Activated naive CD4-positive, alpha-beta T cell treated with anti-CD3 and anti-CD28 coated beads, Interleukin-2, amount 50 U/mL, for 16 hours (primary cell): ENCODE data around the gene ZNF438.

Experiments
- DNase-seq: peaks from one replicate; pipeline ENCODE4 v3.0.0-alpha.2; 2020

ZNF438 gene

DNA sequence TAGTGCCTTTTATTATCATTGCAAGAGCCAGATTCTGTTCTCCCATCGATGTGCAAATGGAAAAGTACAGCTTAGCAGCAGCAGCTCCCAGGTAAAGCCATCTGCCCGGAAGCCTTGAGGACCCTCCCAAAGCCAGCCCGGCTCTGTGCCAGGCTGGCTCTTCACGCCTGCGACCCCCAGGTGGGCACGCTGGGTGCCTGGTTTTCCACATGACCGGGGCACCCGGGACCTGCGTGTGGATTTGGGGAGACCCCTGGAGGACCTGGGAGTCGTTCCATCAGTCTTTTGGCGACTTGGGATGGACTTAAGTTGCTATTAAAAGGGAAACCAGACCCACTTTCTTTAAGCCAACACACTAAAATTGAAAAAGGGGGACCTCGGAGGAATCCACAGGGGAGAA lies 196.5 kb downstream of the ZNF438 start:
- DNase-seq = no peak

DNA sequence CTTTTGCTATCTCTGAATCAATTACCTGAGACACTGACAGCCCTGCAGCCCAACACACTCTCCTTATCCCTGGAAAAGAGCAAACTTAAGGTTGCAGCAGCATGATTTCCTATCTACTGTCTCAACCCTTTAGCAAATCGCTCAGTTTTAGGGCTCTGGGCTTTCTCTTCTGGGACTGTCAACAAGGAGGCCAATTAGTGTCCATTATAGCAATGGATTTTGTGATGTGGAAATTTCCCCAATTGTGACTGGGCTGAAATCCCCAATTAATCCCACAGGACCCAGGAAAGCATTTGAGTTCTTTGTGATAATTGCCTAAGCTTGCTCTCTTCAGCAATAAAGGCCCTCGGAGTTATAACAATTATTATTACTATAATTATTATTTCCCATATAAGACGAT lies 197.0 kb downstream of the ZNF438 start:
- DNase-seq = no peak

GRCh38 chr10:30834153-30834552 lies 197.5 kb downstream of the ZNF438 start:
- DNase-seq = no peak

DNA sequence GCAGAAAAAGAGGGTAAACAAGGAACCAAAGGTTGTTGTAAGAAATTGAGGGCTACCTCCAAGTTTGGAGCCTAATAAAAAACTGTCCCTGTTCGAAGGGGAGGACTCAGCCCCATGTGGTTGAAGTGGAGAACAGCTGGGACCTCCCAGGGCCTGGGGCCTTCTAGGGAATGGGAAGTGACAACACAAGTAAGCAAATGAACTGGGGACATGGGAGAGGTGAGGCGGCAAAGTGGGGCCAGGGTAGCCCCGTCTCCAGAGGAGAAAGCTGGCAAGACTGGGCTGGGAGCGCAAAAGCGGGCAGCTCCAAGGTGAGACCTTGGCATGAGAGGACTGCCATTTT lies 198.1 kb downstream of the ZNF438 start:
- no peak for DNase-seq

GRCh38 chr10:30832749-30833627 lies 198.7 kb downstream of the ZNF438 start:
- no peak for DNase-seq

DNA sequence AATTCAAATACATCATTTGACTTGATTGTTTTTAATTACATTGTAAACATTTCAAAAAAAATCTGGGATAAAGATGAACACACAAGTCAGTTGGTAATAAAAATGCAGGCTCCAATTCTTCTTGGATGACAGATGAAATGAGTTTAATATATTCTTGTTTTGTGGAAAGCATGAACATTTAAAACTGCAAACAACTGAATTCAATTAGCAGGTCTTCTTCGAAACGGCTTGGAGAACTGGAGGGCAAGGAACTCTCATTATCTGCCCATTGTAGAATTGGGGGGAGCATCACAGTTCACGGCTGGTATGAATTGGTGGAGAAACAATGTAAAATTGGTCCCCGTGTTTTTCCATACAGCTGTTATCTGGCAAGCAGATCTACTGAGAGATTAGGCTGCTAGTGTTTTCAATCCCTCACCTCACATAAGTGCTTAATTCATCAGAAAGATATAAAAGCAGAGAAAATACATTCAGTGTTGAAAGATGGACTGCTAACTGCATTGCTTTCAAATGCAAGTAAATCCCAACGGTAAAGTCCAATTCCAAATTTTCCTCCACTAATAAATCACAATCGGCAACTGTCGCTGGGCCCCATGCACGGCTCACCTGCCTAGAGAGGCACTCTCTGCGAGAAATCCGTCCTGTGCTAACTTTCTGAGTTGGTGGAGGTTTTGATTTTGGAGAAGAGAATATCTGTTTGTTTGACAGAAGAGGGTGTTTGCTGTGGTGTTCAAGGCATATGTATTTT lies 199.5 kb downstream of the ZNF438 start:
- no peak for DNase-seq

- no peak for DNase-seq
These were observed 200.2 kb downstream of the ZNF438 start for GRCh38 chr10:30831426-30831825.

DNA sequence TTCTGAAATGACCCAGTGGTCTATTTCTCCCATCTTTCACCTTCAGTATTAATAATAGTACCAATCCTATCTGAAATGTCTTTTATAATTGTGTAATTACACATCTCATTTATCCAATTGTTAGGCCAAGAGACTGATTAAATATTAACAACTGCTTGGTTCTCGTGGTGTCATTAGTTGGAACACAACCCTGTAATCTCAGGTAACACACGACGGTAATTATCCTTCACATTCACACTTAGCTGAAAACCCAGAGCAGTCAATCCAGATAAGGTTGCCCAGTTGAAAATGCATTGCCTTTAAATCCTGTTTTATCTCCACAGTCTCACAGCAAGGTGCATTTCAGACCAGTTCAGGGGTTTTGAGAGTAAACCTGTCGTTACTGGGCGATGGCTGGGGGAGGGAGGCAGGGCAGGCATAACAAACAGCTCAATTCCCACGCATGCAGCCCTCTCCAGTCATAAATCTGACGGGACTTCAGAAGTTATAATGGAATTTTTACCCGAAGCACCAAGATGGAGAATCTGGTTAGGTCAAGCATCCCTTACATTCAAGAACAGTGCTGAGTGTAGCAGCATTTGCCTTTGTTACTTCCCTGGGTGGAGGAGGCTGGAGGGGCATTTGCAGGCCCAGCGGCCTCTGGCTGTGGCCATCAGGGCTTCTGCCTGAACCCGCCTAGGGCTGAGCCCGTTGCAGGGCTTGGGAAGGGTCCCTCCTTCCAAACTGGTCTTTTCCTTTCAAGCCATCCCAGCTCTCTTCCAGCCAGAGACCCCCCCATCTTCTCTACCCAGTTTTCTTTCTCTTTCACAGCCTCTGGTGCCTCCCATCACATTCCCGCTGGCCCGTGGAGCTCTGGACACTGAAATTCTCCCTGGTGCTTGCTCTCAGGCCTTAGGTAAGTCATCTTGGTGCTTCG lies 201.1 kb downstream of the ZNF438 start:
- DNase-seq = no peak

- no peak for DNase-seq
These were observed 201.8 kb downstream of the ZNF438 start for GRCh38 chr10:30829901-30830300.

DNA sequence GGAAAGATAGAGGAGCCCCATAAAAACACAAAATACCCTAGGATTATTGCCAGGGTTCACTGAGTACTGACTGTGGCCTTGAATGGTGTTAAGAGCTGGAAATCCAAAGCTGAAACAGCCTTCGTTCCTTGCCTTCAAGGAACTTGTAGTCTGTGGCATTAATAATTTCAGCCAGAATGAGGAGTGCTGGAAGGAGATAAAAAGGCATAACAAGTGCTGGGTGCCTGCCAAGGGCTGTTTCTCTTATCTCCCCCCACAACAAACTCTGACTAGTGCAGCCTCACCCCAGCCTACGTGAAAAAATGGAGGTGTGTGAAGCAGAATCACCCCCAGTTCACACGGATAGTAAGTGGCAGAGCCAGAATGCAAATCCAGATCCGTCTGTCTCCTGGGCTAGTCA lies 203.0 kb downstream of the ZNF438 start:
- no peak for DNase-seq

DNA sequence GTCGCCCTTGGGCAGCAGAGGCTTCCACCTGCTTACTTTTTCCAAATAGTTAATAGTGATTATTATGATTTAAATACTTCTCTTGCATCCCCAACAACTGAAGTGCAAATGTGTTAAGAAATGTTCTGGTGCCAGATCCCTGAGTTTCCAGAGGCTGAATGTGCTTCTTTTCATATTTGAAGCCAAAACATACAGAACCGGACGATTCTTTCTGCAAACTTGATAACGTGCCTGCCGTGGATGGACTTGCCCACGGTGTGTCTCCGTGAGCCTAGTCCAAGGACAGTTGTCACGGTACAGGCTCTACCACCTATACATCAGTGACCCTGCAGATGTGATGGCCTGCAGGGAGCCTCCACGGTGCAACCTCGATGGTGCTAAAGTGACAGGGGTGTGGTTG lies 203.5 kb downstream of the ZNF438 start:
- DNase-seq = no peak

DNA sequence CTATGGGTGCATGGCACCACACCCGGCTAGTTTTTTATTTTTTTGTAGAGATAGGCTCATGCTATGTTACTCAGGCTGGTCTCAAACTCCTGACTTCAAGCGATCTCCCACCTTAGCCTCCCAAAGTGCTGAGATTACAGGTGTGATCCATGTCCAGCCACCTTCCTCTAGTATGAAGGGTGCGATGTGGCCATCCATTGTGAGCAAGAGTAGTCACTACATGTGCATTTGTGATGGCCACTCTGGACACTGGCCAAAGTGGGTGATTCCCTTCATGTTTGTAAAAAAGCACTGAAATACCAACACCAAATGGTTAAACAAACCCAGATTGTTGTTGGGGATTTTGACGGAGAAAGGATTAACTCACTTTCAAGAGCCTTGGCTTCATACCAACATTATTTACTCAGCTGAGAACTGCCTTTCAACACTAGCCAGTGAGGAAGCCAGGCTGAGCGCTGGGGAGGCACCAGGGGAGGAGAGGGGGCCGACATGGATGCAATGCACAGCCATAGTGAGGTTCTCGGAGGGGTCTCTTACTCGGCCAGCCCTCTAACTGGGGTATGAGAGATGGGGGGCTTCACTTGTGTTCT lies 204.0 kb downstream of the ZNF438 start:
- DNase-seq = no peak

DNA sequence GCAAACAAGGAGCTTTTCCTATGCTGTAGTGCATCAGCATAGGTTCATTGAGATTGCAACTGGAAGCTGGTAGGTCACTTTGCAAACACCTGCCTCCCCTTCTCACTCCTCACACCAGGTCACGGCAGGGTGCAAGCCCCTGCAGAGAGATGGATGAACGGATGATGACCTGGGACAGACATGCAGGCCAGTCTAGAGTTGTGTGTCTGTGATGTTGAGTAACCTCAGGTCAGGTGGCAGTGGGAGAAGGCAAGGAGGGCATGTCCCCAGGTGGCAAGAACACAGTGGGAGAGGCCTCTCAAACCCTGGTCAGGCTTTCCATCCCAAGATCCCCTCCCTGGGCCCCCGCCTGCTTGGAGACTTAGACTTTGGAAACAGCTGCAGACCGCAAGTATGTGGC lies 205.0 kb downstream of the ZNF438 start:
- DNase-seq = no peak

GRCh38 chr10:30825495-30825894 lies 206.2 kb downstream of the ZNF438 start:
- no peak for DNase-seq

DNA sequence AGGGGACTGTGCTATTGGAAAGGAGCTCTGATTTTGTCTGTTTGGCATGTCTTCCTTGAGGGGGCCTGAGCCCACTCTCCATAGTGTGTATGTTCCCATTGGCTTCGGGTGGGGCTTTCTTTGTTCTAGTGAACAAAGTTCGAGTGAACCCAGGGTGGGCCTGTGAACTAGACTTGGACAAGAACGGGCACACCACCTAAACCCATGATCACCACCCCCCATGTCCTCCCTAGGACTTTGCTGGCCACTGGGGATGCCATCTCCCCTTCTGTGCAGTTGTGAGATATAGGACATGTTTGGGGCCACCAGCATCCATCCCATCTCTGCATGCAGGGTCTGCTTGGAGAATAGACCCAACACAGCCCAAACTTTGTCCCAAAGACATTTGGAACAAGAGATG lies 206.6 kb downstream of the ZNF438 start:
- DNase-seq = no peak

DNA sequence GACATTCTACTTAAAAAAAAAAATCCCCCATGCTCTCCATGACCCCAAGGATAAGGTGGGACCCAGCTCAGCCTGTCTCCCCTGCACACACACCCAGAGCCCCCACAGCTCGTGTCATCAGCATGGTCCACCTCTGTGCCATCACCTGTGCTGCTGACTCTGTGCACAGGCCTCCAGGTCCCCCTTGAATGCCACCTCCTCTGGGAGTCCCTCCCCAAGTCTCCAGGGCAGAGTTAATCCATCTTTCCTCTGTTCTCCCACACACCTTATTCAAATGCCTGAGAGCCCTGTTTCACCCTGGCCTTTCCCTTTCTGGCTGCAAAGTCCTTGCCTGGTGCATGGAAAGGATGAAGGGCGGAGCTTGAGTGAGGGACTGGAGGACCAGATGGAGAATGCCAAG lies 208.0 kb downstream of the ZNF438 start:
- no peak for DNase-seq

DNA sequence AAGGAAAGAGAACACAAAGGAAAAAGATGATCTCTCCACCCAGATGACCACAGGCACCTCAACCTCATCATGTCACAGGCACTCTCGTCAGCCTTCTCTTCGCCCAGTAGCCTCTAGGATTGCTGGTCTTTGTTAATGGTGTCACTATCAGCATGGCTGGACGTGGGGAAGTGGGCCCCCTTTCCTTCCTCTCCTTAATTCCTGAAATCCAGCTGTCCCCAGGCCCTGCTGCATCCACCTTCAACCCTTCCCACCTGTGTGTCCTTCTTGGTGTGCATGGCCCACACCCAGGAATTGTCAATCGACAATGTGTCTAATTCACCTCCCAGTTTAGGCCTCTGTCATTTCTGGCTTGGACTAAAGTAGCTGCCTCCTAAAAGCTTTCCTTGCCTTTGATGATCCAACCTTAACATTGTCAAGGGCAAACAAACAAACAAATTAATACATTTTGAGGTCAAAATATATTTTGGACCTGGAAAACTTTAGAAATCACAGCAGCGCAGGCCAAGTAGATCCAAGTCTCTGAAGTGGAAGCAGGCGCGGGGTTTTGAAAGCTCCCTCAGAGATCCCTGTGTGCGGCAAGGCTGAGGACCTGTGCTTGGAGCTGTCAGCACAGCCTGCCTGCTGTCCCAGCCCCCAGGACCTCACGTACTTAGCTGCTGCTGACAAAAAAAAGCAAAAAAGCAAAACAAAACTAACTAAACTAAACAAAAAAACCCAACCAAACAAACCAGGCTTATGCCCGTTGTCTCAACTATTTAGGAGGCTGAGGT lies 208.8 kb downstream of the ZNF438 start:
- DNase-seq = no peak

DNA sequence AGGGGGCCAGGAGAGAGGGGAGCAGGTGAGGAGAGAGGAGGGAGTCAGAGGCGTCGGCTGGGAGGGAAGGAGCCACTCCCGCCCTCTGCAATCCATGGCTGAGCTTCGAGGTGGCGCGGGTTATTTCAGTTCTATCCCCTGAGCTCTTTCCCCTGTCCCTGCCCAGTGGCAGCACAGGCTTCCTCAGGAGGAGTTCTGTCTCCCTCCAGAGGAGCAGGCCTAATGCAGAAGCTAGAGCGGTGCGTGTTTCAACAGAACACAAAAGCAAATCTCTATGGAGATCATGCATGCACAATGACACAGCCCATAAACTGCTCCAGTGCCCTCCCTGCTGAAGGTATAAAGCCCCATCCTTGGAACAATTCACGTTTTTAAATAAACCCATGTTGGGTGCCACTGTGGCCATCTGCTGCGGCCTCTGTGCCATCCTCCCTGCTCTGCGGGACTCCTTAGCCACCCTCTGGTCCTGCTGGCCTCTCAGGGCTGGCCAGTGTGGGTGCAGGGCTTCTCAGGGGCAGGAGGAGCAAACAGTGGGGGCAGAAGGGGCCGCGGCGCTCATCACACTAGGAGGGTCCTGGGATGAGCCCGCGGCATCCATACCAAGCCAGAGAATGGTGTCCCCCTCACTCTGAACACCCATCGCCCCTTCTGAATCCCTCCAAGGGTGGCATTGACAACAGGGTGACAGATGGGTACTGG lies 209.5 kb downstream of the ZNF438 start:
- DNase-seq = no peak

GRCh38 chr10:30821261-30821993 lies 210.2 kb downstream of the ZNF438 start:
- no peak for DNase-seq

DNA sequence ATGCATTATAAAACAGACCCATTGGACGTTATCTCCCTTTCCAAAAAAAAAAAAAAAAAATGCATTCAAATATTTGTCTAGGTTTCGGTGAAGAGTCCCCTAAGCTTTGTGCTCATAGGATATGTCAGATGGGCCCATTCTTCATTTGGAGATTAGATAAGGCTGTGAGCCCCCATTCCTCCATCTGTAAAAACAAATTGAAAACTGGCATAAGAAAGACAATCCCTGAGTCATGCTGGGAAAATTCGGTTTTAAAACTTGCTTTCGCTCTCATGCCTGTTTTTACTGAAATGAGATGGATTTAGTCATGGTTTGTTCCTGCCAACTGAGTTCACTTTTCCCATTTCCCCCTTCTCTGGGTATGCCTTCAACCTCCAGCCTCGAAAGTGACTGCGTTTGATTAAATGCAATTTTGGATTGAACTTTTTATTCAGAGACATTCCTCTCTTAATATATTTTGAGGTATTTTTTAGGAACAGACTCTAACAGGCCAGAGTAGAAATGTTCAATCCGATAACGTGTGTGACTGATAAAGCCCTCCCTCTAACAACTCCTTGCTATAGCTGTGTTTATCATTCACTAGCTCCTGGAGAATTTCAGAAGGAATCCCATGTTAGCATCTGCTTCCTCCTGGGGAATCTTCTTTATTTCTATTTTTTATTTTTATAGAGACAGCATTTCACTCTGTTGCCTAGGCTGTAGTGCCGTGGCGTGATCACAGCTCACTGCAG lies 211.2 kb downstream of the ZNF438 start:
- DNase-seq = no peak
